Upper lobe of left lung (tissue), 6 donors: ENCODE data around the gene NDST3. TPM values are rescaled to one million over a fixed set of nuclear protein-coding genes. Genes with fewer than 3 reads are reported as not detected.

ENCODE experiments used
- ATAC-seq, 2 donors: fragments of 200-7000 bp; cut with Tn5 transposase; one replicate each; pipeline ENCODE4 v1.9.1; 2022; ENCODE audit warnings: mild to moderate bottlenecking in 2 of 2, moderate library complexity in 2 of 2; ENCODE audit not compliant: low FRiP score in 2 of 2
- DNase-seq, 2 donors: peaks; one replicate each; pipeline ENCODE4 v3.0.0-alpha.2; 2019 to 2020
- H3K27ac ChIP-seq, 4 donors: fragments of 200-600 bp; sonication (generic); one replicate each; pipeline ENCODE4 v1.5.1; 2016 to 2019
- H3K27me3 ChIP-seq, 4 donors: fragments of 200-600 bp; sonication (generic); one replicate each; pipeline ENCODE4 v1.5.1; 2017 to 2019
- H3K36me3 ChIP-seq, 4 donors: fragments of 200-600 bp; sonication (generic); one replicate each; pipeline ENCODE4 v1.5.1; 2016 to 2019
- H3K4me1 ChIP-seq, 4 donors: fragments of 200-600 bp; sonication (generic); one replicate each; pipeline ENCODE4 v1.5.1; 2018 to 2019
- H3K4me3 ChIP-seq, 4 donors: fragments of 200-600 bp; sonication (generic); one replicate each; pipeline ENCODE4 v1.5.1; 2017 to 2019; ENCODE audit warnings: mild to moderate bottlenecking in 2 of 4, moderate library complexity in 1 of 4
- H3K9me3 ChIP-seq, 4 donors: fragments of 200-600 bp; sonication (generic); one replicate each; pipeline ENCODE4 v1.5.1; 2018 to 2019
- EP300 ChIP-seq, 4 donors: sonication (generic); formaldehyde crosslinking; IDR thresholded peaks; one replicate each; pipeline ENCODE4 v1.5.1; 2017; ENCODE audit warnings: antibody characterized with exemption in 4 of 4, control low read depth in 2 of 4
- POLR2A ChIP-seq, 4 donors: fragments of 450-650 bp; IDR thresholded peaks; one replicate each; pipeline ENCODE4 v1.5.1; 2016 to 2017; ENCODE audit warnings: antibody characterized with exemption in 4 of 4, mild to moderate bottlenecking in 2 of 4
- POLR2AphosphoS5 ChIP-seq, 2 donors: sonication (generic); formaldehyde crosslinking; IDR thresholded peaks; one replicate each; pipeline ENCODE4 v1.5.1; 2017; ENCODE audit warnings: antibody characterized with exemption in 2 of 2
- WGBS, 2 donors: methylation state at CpG; one replicate each; pipeline ENCODE4 v1.1.5; 2017 to 2018; 5-methylcytosine and 5-hydroxymethylcytosine counted together
- total RNA-seq, 6 donors: library from RNA; depleted of rRNA in 4 of 6; stranded (reverse); fragments of >200 nt in 4 of 6; gene quantifications; one replicate each; pipeline versions ENCODE4 v1.1.0 to v1.2.1, GENCODE V29; 2016 to 2021
- TF ChIP-seq, protein P1 (sequence below), 6 experiments: fragments of 450-650 bp in 4 of 6; fragments of 200-600 bp in 2 of 6; sonication (generic) in 2 of 6; IDR thresholded peaks; one replicate each; pipeline ENCODE4 v1.5.1; 2016 to 2019; ENCODE audit warnings: antibody characterized with exemption in 6 of 6
- donor health status: DM: no; HTN: no; CAD: no; lungs with moderate emphysema.
- donor health status: DM: no; HTN: yes; CAD: no; lungs with severe emphysema.

NDST3 gene
- total RNA-seq, 6 donors from 2014 or later, result 0.11 to 0.13 TPM; not detected in 4

DNA sequence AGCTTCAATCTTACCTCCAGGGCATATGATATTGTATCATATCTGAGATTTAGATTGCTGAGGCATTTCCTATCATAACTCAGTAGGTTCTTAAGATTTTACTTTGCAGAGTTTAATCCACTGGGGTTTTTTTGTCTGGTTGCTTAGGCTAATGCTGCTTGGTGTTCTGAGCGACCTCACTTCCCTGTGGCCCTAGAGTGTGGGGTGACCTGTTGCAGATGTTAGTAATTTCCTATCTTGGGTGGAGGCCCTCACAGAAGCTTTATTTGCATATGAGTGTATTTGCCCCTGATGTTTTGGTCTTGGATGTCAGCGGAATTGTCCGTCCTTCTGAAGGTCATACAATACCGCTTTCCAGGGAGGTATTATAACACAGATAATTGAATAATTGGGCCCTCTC is 137.1 kb downstream of the NDST3 start:
- no peaks in the 10 kb centered on the region for H3K27me3 ChIP-seq
- no peak for ATAC-seq
- WGBS, 2 donors, result 88 to 89% methylated on average over 4 of the region's 4 CpGs

DNA sequence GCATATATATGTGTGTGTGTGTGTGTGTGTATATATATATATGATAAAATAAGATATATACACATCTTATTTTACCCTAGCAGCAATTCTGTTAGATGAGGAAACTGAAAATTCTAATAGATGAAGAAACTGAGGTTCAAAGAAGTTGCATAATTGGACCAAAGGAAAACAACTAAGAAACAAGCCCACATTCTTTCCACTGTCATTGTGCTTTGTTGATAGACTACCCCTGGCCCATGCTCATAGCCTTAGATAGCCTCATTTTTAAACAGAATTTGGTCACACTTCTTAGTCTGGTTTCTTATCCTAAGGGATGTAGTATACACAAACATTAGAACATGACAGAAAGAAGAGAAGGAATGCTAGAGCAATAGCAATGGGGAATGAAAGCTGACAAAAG is 138.8 kb downstream of the NDST3 start:
- Histone ChIP-seq H3K4me1 (no peaks in the 10 kb centered on the region), H3K9me3 (no peaks in the 10 kb centered on the region), H3K27ac (no peak overlapping the region), H3K36me3 (no peaks in the 10 kb centered on the region), H3K4me3 (no peak overlapping the region), H3K27me3 (no peaks in the 10 kb centered on the region)
- ATAC-seq (no peak), DNase-seq (no peak)
- TF ChIP-seq, protein P1, sequence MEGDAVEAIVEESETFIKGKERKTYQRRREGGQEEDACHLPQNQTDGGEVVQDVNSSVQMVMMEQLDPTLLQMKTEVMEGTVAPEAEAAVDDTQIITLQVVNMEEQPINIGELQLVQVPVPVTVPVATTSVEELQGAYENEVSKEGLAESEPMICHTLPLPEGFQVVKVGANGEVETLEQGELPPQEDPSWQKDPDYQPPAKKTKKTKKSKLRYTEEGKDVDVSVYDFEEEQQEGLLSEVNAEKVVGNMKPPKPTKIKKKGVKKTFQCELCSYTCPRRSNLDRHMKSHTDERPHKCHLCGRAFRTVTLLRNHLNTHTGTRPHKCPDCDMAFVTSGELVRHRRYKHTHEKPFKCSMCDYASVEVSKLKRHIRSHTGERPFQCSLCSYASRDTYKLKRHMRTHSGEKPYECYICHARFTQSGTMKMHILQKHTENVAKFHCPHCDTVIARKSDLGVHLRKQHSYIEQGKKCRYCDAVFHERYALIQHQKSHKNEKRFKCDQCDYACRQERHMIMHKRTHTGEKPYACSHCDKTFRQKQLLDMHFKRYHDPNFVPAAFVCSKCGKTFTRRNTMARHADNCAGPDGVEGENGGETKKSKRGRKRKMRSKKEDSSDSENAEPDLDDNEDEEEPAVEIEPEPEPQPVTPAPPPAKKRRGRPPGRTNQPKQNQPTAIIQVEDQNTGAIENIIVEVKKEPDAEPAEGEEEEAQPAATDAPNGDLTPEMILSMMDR (IDR thresholded peaks at IDR 0.05), result no peak
- no peak for TF ChIP-seq POLR2A (IDR thresholded peaks at IDR 0.05)
- no peak for TF ChIP-seq POLR2AphosphoS5 (IDR thresholded peaks at IDR 0.05)
- no peak for TF ChIP-seq EP300 (IDR thresholded peaks at IDR 0.05)

More for the DNA sequence above, 137.1 kb downstream of the NDST3 start:
- H3K4me1 ChIP-seq, result no peaks in the 10 kb centered on the region
- no peaks in the 10 kb centered on the region for H3K36me3 ChIP-seq
- no peak for DNase-seq
- peaks cover 0 to 9% (median 0%) of the 10 kb centered on the region in 4 donors for H3K9me3 ChIP-seq
- TF ChIP-seq, protein P1 (IDR thresholded peaks at IDR 0.05), result no peak
- TF ChIP-seq POLR2A (IDR thresholded peaks at IDR 0.05), result no peak
- no peak for TF ChIP-seq EP300 (IDR thresholded peaks at IDR 0.05)
- TF ChIP-seq POLR2AphosphoS5 (IDR thresholded peaks at IDR 0.05), result no peak
- no peak overlapping the region for H3K4me3 ChIP-seq
- no peak overlapping the region for H3K27ac ChIP-seq

- 28 to 38% methylated on average over 4 of the region's 4 CpGs for WGBS, 2 donors
- no peak for TF ChIP-seq EP300 (IDR thresholded peaks at IDR 0.05)
- Histone ChIP-seq H3K9me3 (no peaks in the 10 kb centered on the region), H3K27me3 (no peaks in the 10 kb centered on the region), H3K4me3 (no peak overlapping the region), H3K4me1 (no peaks in the 10 kb centered on the region), H3K36me3 (no peaks in the 10 kb centered on the region), H3K27ac (no peak overlapping the region)
- DNase-seq (no peak), ATAC-seq (no peak)
Observed at GRCh38 chr4:118173956-118174725, 139.9 kb downstream of the NDST3 start.

DNA sequence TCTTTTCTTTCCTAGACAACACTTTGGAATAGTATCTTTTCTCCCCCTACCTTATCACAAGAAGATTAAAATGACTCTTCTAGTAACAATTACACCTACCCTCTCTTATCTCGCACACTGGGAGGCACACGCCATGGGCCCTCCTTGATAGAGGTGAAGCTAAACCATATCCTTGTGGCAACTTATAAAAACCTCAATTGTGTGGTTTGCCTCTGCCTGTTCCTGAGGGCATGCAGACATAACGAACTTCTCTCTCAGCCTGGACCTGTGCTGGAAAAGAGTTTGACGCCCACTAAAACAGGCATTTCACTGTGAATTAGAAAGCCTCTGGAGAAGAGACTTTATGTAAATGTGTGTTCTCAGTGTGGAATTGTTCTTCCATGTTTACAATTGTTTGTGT is 141.2 kb downstream of the NDST3 start:
- no peak overlapping the region for H3K27ac ChIP-seq
- ATAC-seq, result no peak
- no peaks in the 10 kb centered on the region for H3K27me3 ChIP-seq
- no peak overlapping the region for H3K4me3 ChIP-seq
- no peaks in the 10 kb centered on the region for H3K36me3 ChIP-seq
- WGBS, 2 donors, result 60 to 68% methylated on average over 4 of the region's 4 CpGs
- H3K4me1 ChIP-seq, result no peaks in the 10 kb centered on the region
- no peak for DNase-seq
- TF ChIP-seq EP300 (IDR thresholded peaks at IDR 0.05), result no peak
- no peak for TF ChIP-seq POLR2A (IDR thresholded peaks at IDR 0.05)
- no peaks in the 10 kb centered on the region for H3K9me3 ChIP-seq

DNA sequence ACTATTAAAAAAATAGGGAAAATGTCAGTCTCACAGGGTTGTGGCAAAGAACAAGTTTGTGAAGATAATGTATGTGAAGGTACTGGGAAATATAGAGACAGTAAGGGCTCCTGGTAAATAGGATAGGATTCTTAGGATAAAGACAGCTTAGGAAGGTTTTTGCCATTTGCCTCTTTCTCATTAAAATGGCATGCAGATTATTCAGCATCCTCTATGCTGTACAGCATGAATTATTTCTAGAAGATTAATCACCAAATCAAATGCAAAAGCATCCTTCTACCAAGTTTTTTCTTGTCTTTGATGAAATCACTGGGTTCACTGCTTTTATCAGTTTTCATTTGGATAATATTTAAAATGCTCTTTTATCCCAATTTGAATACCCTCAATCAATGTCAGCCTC is 142.8 kb downstream of the NDST3 start:
- ATAC-seq (no peak), DNase-seq (no peak)
- Histone ChIP-seq H3K36me3 (no peaks in the 10 kb centered on the region), H3K4me1 (no peaks in the 10 kb centered on the region), H3K4me3 (no peak overlapping the region), H3K27me3 (no peaks in the 10 kb centered on the region), H3K9me3 (no peaks in the 10 kb centered on the region), H3K27ac (no peak overlapping the region)
- TF ChIP-seq POLR2AphosphoS5 (IDR thresholded peaks at IDR 0.05) (no peak), EP300 (IDR thresholded peaks at IDR 0.05) (no peak), POLR2A (IDR thresholded peaks at IDR 0.05) (no peak)
- TF ChIP-seq, protein P1 (IDR thresholded peaks at IDR 0.05), result no peak

DNA sequence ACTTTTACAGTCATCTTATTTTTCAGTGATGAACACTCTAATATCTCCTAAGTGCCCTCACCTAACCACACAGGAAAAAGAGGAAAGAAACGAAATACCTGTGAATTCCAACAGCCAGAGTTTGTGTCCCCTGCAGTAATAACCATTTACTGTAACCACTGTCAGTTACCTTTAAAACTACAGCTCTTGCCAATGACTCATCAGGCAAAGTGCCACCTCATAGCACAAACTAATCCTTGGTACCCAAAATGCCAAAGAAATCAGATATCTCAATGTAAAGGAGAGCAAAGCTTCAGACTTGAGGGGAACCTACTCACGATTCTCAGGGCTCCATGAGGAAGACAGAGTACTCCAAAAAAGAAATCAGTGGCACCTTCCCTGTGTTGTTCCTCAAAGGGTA is 146.5 kb downstream of the NDST3 start:
- ATAC-seq, result no peak
- H3K27me3 ChIP-seq, result no peaks in the 10 kb centered on the region
- DNase-seq, result no peak
- no peak overlapping the region for H3K4me3 ChIP-seq
- no peaks in the 10 kb centered on the region for H3K9me3 ChIP-seq
- H3K4me1 ChIP-seq, result no peaks in the 10 kb centered on the region
- 71% methylated on average over 2 of the region's 2 CpGs for WGBS, 2 donors
- no peak overlapping the region for H3K27ac ChIP-seq
- TF ChIP-seq POLR2AphosphoS5 (IDR thresholded peaks at IDR 0.05) (no peak), EP300 (IDR thresholded peaks at IDR 0.05) (no peak), POLR2A (IDR thresholded peaks at IDR 0.05) (no peak)
- TF ChIP-seq, protein P1 (IDR thresholded peaks at IDR 0.05), result no peak
- H3K36me3 ChIP-seq, result no peaks in the 10 kb centered on the region
